ACC112 (cell line): ENCODE data around the gene SPC25.
"Not testable (repeated sequence)": the region's sequence is repeated elsewhere in the genome, so short reads cannot be mapped to it uniquely, and the experiment has no call there.

Experiments
- H2AFZ ChIP-seq: fragments of 200-600 bp; sonication (generic); one replicate; pipeline ENCODE4 v1.6.0; 2017; ENCODE audit warnings: antibody characterized with exemption, low read length; ENCODE audit not compliant: unreplicated experiment
- H3K27ac ChIP-seq: fragments of 200-600 bp; sonication (generic); 2 replicates; pipeline ENCODE4 v1.5.1; 2014; ENCODE audit warnings: low read depth, mild to moderate bottlenecking, antibody characterized with exemption, low read length, moderate library complexity
- H3K27me3 ChIP-seq: fragments of 200-600 bp; sonication (generic); 2 replicates; pipeline ENCODE4 v1.6.1; 2014; ENCODE audit warnings: mild to moderate bottlenecking, antibody characterized with exemption, low read length, moderate library complexity, mixed read lengths; ENCODE audit not compliant: insufficient read depth
- H3K36me3 ChIP-seq: fragments of 200-600 bp; sonication (generic); 2 replicates; pipeline ENCODE4 v1.6.1; 2016; ENCODE audit warnings: mild to moderate bottlenecking, antibody characterized with exemption, low read length, moderate library complexity, mixed read lengths; ENCODE audit not compliant: insufficient read depth
- H3K4me1 ChIP-seq: fragments of 200-600 bp; sonication (generic); one replicate; pipeline ENCODE4 v1.6.1; 2016; ENCODE audit warnings: low read length, mixed read lengths; ENCODE audit not compliant: insufficient read depth, unreplicated experiment, control insufficient read depth
- H3K4me3 ChIP-seq: fragments of 200-600 bp; sonication (generic); 2 replicates; pipeline ENCODE4 v1.5.1; 2014; ENCODE audit warnings: mild to moderate bottlenecking, low read depth, low read length
- H3K79me2 ChIP-seq: fragments of 200-600 bp; sonication (generic); one replicate; pipeline ENCODE4 v1.6.0; 2016; ENCODE audit warnings: low read length; ENCODE audit not compliant: control insufficient read depth, unreplicated experiment, insufficient read depth

SPC25 gene

GRCh38 chr2:168890006-168890782 is at the start of gene SPC25:
Gene SPC25, minus strand, starts transcription at chr2:168890430. Its CDS starts 911 bp downstream, at chr2:168889519.
- Histone ChIP-seq H2AFZ (peak within 1 kb of the TSS; percentile 94), H3K4me3 (peak within 1 kb of the TSS; percentile 89), H3K36me3 (peaks cover 6% of the 10 kb centered on the region; the same call in 1 of the 2 replicates), H3K27ac (no peak within 1 kb of the TSS), H3K4me1 (peaks cover 6% of the 10 kb centered on the region), H3K79me2 (peaks cover 12% of the 10 kb centered on the region), H3K27me3 (peaks cover 9% of the 10 kb centered on the region; the same call in 1 of the 2 replicates)

- Histone ChIP-seq H3K27ac (no peak overlapping the region), H3K4me3 (no peak overlapping the region), H3K36me3 (no peaks in the 10 kb centered on the region), H2AFZ (no peak overlapping the region), H3K27me3 (no peaks in the 10 kb centered on the region), H3K4me1 (peaks cover 8% of the 10 kb centered on the region), H3K79me2 (no peaks in the 10 kb centered on the region)
These were observed 49.7 kb upstream of the SPC25 start for GRCh38 chr2:168939918-168940317.

GRCh38 chr2:168939061-168939460 is 48.8 kb upstream of the SPC25 start:
- Histone ChIP-seq H3K36me3 (no peaks in the 10 kb centered on the region), H2AFZ (no peak overlapping the region), H3K4me1 (peaks cover 11% of the 10 kb centered on the region), H3K79me2 (no peaks in the 10 kb centered on the region), H3K4me3 (no peak overlapping the region), H3K27me3 (no peaks in the 10 kb centered on the region), H3K27ac (no peak overlapping the region)

- no peaks in the 10 kb centered on the region for H3K79me2 ChIP-seq
- no peak overlapping the region for H3K4me3 ChIP-seq
- H3K27ac ChIP-seq = no peak overlapping the region
- H3K36me3 ChIP-seq = no peaks in the 10 kb centered on the region
- H3K4me1 ChIP-seq = peaks cover 11% of the 10 kb centered on the region
- H2AFZ ChIP-seq = peak overlapping the region; percentile 42
- no peaks in the 10 kb centered on the region for H3K27me3 ChIP-seq
These were observed 45.8 kb upstream of the SPC25 start for GRCh38 chr2:168935810-168936581.

GRCh38 chr2:168934826-168935225 is 44.6 kb upstream of the SPC25 start:
- Histone ChIP-seq H3K36me3 (no peaks in the 10 kb centered on the region), H3K27me3 (no peaks in the 10 kb centered on the region), H2AFZ (no peak overlapping the region), H3K79me2 (no peaks in the 10 kb centered on the region), H3K4me1 (peaks cover 11% of the 10 kb centered on the region), H3K4me3 (no peak overlapping the region), H3K27ac (no peak overlapping the region)

- peaks cover 11% of the 10 kb centered on the region for H3K4me1 ChIP-seq
- H3K27ac ChIP-seq, H2AFZ ChIP-seq, H3K79me2 ChIP-seq, H3K27me3 ChIP-seq, H3K36me3 ChIP-seq, H3K4me3 ChIP-seq: not testable (repeated sequence)
These were observed 41.9 kb upstream of the SPC25 start for GRCh38 chr2:168932174-168932573.

- no peak overlapping the region for H3K27ac ChIP-seq
- H3K36me3 ChIP-seq = no peaks in the 10 kb centered on the region
- no peak overlapping the region for H2AFZ ChIP-seq
- peaks cover 7% of the 10 kb centered on the region for H3K4me1 ChIP-seq
- H3K4me3 ChIP-seq = no peak overlapping the region
- no peaks in the 10 kb centered on the region for H3K79me2 ChIP-seq
- H3K27me3 ChIP-seq = no peaks in the 10 kb centered on the region
These were observed 40.0 kb upstream of the SPC25 start for GRCh38 chr2:168930242-168930641.

GRCh38 chr2:168929031-168929430 is 38.8 kb upstream of the SPC25 start:
- H3K4me1 ChIP-seq = no peaks in the 10 kb centered on the region
- no peaks in the 10 kb centered on the region for H3K27me3 ChIP-seq
- no peaks in the 10 kb centered on the region for H3K79me2 ChIP-seq
- no peaks in the 10 kb centered on the region for H3K36me3 ChIP-seq
- no peak overlapping the region for H3K27ac ChIP-seq
- H3K4me3 ChIP-seq = no peak overlapping the region
- H2AFZ ChIP-seq = no peak overlapping the region

- Histone ChIP-seq H3K27ac (no peak overlapping the region), H2AFZ (no peak overlapping the region), H3K4me1 (no peaks in the 10 kb centered on the region), H3K79me2 (no peaks in the 10 kb centered on the region), H3K27me3 (no peaks in the 10 kb centered on the region), H3K4me3 (no peak overlapping the region), H3K36me3 (no peaks in the 10 kb centered on the region)
These were observed 38.0 kb upstream of the SPC25 start for GRCh38 chr2:168928113-168928831.

- no peaks in the 10 kb centered on the region for H3K79me2 ChIP-seq
- H3K4me1 ChIP-seq = no peaks in the 10 kb centered on the region
- no peaks in the 10 kb centered on the region for H3K27me3 ChIP-seq
- no peaks in the 10 kb centered on the region for H3K36me3 ChIP-seq
- H3K4me3 ChIP-seq = no peak overlapping the region
- no peak overlapping the region for H3K27ac ChIP-seq
- no peak overlapping the region for H2AFZ ChIP-seq
These were observed 36.6 kb upstream of the SPC25 start for GRCh38 chr2:168926621-168927386.
